Cerebellar cortex (tissue), 1 donor: ENCODE results near the gene RIMS4.

ENCODE experiments used
- DNase-seq: peaks from one replicate; pipeline ENCODE4 v3.0.0-alpha.2; 2015; ENCODE audit warnings: low spot score

RIMS4 gene

DNA sequence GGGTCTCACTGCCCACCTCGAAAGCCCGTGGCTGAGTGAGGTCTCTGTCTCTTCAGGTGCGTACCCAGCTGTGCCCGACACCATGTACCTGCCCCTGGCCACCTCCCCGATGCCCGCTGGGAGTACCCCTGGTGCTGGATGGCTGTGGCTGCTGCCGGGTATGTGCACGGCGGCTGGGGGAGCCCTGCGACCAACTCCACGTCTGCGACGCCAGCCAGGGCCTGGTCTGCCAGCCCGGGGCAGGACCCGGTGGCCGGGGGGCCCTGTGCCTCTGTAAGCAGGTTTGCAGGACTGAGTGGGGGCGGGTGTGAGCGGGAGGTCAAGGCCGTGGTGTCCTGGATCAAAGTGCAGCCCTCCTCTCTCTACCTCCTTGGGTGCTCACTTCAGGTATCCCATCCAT is 90.5 kb downstream of the RIMS4 start:
- DNase-seq = no peak

DNA sequence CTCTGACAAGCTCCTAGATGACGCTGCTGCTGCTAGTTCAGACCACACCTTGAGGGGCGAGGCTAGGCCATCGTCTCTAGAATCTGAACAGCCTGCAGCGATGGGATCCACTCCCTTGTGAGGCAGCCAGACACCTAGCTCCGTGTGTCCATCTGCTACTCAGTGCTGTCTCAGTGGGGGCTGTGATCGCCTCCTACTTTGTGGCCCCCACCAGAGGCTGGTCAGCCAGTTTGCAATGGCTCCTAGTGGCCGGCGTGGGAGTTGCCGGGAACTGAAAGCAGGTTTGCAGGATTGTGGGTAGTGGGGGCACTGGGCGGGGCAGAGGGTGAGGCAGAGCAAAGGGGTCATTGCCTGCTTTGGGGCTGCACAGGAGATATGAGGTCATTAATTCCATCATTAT is 92.4 kb downstream of the RIMS4 start:
- DNase-seq = no peak

DNA sequence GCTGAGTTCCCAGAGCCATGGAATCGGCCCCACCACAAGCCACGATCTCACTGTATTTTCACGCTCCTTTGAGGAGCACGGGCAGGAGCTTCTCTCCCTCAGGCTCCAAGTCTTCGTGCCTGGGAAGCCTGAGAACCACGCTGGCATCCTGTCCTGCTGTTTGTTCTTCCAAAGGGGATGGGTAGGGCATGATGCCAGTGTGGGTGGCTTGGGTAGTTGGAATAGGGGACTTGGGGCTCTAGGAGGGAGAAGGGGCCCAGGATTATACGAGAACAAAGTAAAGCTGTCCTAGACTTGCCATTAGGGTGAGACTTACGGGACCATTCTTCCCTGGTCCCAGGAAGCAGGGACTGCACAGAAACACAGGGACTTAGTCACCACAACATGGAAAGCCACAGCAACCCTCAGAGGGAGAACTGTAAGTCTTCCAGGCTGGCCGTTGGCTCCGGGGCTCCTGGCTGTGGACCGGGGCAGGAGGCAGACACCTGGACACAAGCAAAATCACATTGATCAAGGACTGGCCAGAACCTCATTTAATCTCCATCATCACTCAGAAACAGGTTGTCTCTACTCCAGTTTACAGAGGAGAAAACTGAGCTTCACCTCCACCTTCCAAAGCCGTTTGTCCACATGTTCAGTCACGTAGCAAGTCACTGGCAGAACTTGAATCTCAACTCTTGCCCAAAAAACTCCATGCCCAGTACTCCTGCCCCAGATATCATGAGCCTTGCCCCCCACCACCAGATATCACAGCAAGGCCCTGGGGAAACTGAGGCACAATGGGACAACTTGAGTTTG is 93.8 kb downstream of the RIMS4 start:
- DNase-seq = no peak

DNA sequence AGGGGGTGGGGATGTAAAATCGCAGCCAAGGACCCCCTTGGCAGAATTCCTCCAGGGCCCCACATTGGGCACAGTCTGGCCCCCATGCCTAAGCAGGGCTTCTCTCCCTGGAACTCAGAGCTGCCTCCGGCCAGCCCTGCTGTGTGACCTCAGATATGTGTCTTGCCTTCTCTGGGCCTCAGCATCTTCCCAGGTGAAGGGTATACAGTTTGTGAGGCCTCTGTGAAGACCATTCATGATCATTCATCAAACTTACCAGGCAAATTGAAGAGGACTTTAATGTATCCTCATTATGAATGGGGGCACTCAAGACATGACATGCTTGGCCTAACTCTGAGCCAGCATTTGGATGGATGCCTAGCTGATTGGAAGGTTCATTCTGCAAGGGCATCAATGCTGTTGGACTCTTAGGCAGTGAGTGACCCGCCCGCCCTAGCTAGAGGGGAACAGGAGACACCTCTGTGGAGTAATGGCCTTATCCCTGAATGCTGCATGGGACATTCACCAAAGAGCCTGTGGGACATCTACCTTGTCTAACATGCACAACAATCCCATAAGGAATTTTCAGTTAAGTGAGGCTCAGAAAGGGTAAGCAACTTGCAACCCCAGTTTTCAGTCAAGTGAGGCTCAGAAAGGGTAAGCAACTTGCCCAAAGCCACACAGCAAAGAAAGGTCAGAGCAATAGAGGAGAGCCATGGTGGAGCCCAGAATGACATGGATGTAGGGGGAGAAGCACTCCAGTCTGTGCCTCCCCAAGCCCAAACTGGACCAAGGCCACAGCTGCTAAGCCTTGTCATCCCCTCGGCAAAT is 94.6 kb downstream of the RIMS4 start:
- DNase-seq = no peak

DNA sequence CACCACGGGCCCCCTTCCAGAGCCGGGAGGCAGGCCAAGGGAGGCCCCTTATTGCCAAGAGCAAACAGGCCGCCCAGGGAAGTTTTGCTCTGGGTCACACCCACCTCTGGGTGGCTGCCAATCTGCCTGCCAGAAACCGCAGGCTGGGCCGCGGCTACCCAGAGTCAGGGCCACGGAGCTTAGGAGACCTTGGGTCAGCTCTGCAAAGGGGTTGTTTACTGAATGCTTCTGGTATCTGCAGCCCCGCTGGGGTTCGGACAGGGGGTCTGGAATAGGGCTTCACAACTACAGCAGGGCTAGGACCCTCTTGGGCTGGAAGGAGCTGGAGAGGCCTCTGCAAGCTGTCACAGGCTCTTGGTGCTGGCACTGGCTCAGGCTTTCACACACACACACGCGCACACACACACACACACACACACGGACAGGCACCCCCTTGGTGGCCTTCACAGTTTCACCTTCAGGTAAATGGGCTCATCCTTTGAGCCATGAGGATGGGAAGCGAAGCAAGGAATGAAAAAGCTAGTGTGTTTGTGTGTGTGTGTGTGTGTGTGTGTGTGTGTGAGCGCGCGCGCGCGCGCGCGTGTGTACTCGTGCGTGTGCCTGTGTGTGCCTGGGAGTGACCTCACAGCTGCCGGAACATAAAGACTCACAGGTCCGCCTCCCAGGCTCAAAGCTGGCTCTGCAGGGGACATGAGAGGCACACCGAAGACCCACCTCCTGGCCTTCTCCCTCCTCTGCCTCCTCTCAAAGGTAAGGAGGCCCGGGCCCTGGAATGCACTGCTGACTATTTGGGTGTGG is 95.4 kb downstream of the RIMS4 start, which contains the start of gene CCN5:
Gene CCN5, plus strand, starts transcription at position 669 of the 798 bp plus-strand sequence. Its CDS starts 22 bp downstream, at position 691.
- no peak for DNase-seq

DNA sequence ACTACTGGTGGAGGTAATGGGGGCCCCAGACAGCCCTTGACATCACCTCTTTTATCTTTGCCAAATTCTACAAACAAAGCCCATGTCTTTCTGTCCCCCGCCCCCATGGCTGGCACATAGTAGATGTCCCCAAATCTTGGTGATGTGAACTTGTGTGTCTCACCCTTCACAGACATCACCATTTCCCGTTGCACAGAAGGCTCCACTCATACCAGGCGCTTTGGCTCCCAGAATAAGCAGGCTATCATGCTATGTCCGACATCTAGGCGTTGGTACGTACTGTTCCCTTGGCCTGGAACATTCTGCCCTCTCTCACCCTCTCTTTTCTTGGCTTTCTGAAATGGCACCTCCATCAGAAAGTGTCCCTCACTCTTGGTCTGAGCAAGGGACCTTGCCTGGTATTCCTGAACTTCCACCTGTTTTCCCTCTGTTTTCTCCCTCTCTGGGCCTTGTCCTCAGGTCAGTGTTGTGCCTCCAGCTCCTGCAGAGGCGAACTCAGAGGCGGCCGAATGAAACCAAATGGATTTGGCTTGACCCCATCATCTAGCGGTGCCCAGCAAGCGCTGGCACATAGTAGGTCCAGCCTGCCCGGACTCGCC is 96.1 kb downstream of the RIMS4 start:
- no peak for DNase-seq

DNA sequence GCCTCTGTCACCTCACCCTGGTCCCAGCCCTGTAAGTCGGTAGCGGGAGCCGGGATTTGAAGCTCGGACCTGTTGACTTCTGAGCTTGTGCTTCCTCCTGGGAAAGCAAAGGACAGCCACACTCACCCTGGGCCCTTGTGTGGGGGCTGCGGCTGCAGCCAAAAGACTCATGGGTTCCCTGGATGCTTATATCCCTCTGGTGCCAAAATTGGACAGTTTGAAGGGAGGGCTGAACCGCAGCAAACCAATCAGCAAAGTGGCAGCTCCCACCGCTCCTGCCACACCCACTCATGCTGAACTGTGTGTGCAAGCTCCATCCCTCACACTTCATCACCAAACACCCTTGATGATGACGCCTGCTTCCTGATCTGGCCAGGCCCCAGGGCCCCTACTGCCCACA is 99.1 kb downstream of the RIMS4 start:
- no peak for DNase-seq

DNA sequence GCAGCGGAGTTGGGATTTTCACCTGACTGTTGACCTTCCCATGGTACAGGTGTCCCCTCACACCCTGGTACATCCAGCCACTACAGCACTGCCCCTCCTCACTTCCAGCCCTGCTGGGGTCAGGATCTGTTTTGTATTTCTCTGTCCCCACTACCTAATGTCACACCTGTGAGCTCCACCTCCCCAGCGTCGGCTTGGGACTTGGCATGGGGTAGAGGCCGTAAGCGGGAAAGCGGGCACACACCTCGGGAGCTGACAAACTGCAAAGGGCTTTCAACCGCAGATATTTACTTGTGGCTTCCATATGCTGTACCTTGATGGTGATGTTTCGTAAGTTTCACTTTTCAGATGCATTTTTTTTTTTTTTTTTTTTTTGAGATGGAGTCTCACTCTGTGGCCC is 100.5 kb downstream of the RIMS4 start:
- DNase-seq = no peak

DNA sequence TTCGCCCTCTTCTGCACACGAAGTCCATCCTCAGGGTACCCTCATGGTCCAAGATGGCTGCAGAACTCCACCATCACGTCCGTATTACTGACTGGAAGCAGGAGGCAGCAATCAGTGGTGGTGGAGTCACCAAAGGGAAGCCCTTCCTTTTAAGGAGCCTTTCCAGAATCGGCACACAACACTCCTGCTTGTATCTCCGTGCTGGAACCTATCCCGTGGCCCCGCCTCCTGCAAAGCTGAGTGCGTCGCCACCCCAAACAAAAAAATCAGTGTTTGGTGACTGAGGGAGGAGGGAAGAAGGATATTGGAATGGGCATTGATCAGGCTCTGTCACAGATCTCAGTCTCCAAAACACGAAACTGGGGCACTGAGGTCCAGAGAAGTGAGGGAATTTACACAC is 101.0 kb downstream of the RIMS4 start:
- no peak for DNase-seq

DNA sequence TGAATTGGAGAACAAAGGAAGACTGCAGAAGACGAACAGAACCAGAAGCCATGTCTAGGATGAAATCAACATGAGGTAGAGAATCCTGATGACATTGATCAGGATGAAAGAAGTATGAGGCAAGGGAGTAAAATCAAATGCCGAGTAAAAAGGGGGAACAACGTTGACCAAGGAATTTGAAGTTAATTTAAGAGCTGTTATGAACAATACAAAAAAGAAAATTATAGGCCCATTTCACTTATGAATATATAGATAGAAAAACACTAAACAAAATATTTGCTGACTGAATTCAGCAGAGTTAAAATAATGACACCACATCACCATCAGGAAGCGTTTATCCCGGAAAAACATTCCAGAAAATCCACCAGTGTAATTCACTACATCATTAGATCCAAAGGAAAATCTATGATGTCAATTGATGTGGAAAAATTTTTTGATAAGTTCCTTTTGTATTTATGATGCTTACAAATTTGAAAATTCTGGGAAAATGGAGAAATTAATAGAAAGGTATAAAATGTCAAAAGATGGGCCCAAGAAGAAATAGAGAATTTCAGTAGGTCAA is 103.2 kb downstream of the RIMS4 start:
- DNase-seq = no peak

DNA sequence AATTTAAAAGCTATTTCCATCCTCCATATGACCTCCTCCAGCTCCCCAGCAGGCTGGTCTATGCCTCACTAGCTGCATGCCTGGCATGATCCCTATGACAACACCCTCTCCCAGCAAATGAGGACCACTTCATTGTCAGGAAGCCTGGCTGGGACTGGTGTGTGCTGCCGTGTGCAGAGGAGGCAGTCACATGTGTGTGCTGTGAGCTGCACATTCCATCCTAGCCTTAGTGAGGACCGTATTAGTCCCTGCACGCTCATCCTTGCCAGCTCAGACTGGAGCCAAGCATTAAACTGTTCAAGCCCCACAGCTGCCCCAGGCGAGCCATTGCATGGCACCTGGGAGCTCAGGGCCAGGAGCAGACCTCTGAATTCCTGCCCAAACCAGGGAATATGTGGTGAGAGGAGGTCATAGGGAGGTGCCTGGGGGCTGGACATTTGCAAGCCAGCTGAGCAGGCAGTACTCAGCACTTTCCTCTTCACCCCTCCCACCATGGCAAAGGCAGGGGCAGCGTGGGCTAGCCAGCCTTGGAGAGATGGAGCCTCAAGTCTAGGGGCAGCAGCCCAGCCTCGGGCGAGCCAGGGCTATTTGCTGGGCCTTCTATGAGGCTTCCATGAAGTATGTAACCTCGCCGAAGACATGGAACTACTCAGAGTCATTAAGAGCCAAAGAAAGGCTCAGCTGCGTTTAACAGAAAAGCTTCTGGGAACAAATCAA is 103.9 kb downstream of the RIMS4 start:
- DNase-seq = no peak

DNA sequence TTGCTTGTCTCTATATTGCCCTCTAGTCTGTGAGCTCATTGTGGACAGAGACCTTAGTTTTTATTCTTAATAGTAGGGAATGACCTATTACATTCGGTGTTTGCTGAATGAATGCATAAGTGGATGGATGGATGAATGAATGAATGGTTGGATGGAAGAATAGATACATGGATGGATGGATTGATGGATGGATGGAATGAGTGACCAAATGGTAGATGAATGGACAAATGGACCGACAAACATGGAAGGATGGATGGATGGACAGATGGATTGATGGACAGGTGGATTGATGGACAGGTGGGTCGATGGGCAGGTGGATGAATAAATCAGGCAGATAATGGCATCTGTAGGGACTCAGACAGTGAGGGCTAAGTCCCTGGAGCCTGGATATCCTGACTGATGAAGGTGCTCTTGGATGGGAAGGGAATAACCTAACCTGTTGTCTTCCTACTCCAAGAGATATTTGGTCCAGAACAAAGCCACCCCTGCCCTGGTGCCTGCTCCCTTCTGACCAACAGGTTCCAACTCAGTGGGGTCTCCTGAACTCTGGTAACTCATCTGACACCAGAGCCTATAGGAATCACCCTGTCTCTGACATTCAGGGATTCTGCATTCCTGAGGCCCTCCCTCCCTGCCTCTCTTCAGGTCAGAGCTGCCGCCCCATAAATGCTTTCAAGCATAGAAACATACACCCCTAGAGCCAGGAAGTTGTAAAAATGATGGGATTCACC is 104.8 kb downstream of the RIMS4 start:
- no peak for DNase-seq

DNA sequence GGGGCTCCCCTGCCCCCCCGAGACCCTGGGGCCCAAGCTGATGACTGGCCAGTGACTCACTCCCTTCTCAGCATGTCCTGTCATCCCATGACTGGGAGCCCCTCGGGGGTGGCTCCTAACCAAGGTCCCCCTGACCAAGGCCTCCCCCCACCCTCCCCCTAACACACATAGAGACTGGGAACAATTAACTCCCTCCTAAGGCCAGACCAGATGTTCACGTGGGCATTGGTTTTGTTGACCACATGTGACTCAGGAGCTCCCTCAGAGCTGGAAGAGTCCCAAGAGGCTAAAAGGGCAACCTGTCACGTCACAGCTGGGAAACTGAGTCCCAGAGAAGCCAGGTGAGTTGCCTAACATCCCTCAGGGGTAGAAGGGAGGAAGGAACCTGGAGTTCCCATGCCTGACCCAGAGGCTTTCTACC is 105.8 kb downstream of the RIMS4 start:
- DNase-seq = no peak

DNA sequence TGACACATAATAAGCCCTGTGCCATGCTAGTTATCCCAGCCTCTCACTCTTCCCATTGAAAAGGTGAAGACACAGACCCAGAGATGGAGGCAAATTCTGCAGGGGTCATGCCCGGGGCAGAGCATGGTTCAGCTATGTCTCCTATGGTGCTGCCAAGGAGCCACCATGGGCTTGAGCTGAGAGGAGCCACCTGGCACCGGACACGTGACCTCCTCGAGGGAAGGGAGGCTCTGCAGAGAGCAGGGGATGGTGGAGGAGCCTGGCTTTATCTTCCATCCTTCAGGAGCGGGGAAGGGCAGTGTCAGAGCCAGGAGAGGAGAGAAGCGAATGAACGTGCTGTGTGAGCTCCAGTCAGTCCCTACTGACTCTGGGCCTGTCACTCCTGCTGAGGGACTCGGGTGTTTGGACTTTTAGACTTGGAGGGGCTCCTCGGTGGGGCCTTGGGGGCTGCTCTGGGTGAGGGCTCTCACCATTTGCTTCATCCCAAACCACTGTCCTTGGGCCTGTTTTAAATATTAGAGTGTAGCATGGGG is 106.3 kb downstream of the RIMS4 start:
- DNase-seq = no peak

DNA sequence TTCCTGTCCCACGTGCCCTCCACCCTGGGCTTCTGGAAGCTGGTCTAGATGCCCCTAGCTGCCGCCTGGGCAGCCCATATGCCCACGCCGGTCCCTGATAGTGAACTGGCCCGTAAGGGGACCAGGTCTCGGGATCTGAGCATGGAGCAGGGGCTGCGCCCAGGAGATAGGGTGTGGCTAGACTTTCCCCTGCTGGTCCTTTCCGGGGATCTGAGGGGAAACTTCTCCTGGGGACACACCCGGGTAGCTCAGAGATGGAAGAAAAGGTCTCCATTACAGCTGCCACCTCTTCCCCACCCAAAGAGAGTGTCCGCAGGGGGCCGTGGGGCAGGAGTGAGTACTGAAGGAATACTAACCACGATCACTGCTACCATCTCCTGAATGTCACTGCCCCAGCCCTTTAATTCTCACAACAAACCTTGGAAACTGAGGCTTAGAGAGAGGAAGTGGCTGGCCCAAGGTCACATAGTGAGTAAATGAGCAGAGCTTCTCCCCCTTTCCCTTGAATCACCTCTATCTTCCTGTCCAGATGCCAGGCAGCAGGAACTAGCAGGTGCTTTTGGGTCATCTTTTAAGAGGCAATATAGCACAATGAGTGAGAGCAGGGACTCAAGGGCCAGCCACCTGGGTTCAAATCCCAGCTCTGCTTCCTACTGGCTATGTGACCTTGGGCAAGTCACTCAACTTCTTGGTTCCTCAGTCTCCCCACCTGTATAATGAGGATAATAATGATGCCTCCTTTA is 107.0 kb downstream of the RIMS4 start:
- DNase-seq = no peak

DNA sequence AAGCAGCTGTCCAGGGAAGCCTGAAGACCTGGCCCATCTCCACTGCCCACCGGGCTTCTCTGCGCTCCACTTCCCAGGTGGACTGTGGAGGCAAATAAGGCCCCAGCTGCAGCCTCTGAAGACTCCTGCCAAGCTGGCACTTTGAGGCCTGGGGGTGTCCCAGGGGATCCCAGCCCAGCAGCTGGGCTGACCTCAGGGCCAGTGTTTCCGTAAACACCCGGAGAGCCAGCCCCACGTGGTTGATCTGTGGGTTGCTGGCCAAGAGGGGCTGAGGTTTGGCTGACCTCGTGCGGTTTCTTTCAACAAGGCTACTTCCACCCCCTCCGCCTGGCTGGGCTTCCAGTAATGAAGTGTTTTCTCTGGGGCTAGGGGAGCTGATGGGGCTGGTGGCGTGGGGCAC is 107.6 kb downstream of the RIMS4 start:
- DNase-seq = no peak

DNA sequence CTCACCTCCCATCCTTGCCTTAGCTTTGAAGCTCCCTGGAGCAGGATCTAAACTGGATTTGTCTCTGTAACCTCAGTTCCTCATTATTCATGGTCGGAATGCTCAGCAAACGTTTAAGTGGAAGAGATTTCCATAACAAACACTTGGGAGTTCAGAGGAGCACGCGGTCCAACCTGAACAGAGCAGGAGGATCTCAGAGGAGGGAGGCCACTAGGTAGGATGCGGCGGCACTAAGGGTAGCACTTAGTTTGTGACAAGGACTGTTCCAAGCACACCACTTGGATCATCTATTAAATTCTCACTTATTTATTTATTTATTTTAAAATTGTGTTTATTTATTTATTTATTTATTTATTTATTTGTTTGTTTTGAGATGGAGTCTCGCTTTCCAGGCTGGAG is 108.5 kb downstream of the RIMS4 start:
- no peak for DNase-seq
